ENCODE measurements around the gene IKZF4.
A peak's percentile ranks its signal among the peaks of the same experiment; 100 is the strongest.
"Not testable (repeated sequence)": the region's sequence is repeated elsewhere in the genome, so short reads cannot be mapped to it uniquely, and the experiment has no call there.

The IKZF4 gene

DNA sequence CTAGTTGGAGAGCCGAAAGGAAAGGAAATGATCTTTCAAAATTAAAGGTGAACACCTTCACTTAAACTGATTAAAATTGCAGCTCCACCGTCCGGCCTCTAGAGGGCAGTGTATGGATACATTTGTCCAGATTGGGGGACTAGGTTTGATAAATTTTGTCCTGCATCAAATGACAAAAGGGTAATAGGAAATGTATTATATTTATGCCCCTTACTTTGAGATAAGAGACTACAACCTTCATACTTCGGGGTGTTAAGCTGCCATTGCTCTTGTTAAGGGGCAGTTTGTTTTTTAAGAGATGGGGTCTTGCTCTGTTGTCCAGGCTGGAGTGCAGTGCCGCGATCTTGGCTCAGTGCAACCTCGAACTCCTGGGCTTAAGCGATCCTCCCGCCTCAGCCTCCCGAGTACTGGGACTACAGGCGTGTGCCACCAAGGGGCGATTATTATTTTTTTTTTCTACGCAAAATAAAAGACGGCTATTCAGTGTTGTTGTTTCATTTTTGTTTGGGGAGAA is 24.6 kb upstream of the IKZF4 start:
- Mint-ChIP-seq H3K9me3 (no peaks in the 10 kb centered on the region), H3K4me1 (peaks cover 26% of the 10 kb centered on the region), H3K27me3 (ENCODE audit: low read depth, poor library complexity) (no peaks in the 10 kb centered on the region), H3K27ac (peak overlapping the region; percentile 86), H3K36me3 (ENCODE audit: low read depth) (peaks cover 37% of the 10 kb centered on the region), H3K4me3 (peak overlapping the region; percentile 97)
- peak; percentile 61 for DNase-seq
- TF ChIP-seq, protein P1, sequence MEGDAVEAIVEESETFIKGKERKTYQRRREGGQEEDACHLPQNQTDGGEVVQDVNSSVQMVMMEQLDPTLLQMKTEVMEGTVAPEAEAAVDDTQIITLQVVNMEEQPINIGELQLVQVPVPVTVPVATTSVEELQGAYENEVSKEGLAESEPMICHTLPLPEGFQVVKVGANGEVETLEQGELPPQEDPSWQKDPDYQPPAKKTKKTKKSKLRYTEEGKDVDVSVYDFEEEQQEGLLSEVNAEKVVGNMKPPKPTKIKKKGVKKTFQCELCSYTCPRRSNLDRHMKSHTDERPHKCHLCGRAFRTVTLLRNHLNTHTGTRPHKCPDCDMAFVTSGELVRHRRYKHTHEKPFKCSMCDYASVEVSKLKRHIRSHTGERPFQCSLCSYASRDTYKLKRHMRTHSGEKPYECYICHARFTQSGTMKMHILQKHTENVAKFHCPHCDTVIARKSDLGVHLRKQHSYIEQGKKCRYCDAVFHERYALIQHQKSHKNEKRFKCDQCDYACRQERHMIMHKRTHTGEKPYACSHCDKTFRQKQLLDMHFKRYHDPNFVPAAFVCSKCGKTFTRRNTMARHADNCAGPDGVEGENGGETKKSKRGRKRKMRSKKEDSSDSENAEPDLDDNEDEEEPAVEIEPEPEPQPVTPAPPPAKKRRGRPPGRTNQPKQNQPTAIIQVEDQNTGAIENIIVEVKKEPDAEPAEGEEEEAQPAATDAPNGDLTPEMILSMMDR (IDR thresholded peaks at IDR 0.05): peak; percentile 74

GRCh38 chr12:55996715-55997534 is 23.9 kb upstream of the IKZF4 start, which contains the start of gene SUOX:
Gene SUOX (plus strand): TSS chr12:55997276. CDS start chr12:56002222, 4,946 bp downstream.
- Mint-ChIP-seq H3K27me3 (ENCODE audit: low read depth, poor library complexity) (no peaks in the 10 kb centered on the region), H3K27ac (peak within 1 kb of the TSS; percentile 93), H3K4me3 (peak within 1 kb of the TSS; percentile 97), H3K9me3 (no peaks in the 10 kb centered on the region), H3K36me3 (ENCODE audit: low read depth) (peaks cover 37% of the 10 kb centered on the region), H3K4me1 (peaks cover 26% of the 10 kb centered on the region)
- TF ChIP-seq, protein P1 (IDR thresholded peaks at IDR 0.05): no peak
- DNase-seq: peak; percentile 92

DNA sequence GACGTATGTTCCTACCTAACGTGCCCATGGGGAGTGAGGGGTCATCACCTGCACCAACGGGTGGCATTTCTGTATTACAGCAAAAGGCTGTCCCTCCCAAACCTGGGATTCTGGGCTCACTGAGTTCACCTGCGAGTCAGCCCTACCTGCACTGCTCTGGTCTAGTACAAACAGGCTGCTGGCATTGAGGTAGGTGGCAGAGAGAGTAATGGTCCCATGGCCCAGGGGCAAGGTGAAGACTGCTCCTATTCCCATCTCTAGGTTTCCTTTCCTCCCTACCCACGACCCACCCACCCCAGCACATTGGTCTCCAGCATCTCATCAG is 23.3 kb upstream of the IKZF4 start:
- H3K4me1 Mint-ChIP-seq: peaks cover 26% of the 10 kb centered on the region
- DNase-seq: no peak
- no peaks in the 10 kb centered on the region for H3K9me3 Mint-ChIP-seq
- H3K27ac Mint-ChIP-seq: peak overlapping the region; percentile 93
- TF ChIP-seq, protein P1 (IDR thresholded peaks at IDR 0.05): no peak
- H3K4me3 Mint-ChIP-seq: peak overlapping the region; percentile 97
- H3K27me3 Mint-ChIP-seq (ENCODE audit: low read depth, poor library complexity): no peaks in the 10 kb centered on the region
- H3K36me3 Mint-ChIP-seq (ENCODE audit: low read depth): peaks cover 36% of the 10 kb centered on the region

DNA sequence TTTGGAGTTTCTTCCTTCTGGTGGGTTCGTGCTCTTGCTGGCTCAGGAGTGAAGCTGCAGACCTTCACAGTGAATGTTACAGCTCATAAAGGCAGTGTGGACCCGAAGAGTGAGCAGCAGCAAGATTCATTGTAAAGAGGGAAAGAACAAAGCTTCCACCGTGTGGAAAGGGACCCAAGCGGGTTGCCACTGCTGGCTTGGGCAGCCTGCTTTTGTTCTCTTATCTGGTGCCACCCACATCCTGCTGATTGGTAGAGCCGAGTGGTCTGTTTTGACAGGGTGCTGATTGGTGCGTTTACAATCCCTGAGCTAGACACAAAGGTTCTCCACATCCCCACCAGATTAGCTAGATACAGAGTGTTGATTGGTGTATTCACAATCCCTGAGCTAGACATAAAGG is 21.3 kb upstream of the IKZF4 start:
- H3K27ac Mint-ChIP-seq: peak overlapping the region; percentile 51
- not testable (repeated sequence) for DNase-seq; H3K27me3 Mint-ChIP-seq (ENCODE audit: low read depth, poor library complexity); H3K9me3 Mint-ChIP-seq
- peaks cover 39% of the 10 kb centered on the region for H3K4me1 Mint-ChIP-seq
- peak overlapping the region; percentile 58 for H3K4me3 Mint-ChIP-seq
- peaks cover 40% of the 10 kb centered on the region for H3K36me3 Mint-ChIP-seq (ENCODE audit: low read depth)

- H3K36me3 Mint-ChIP-seq (ENCODE audit: low read depth): peaks cover 46% of the 10 kb centered on the region
- not testable (repeated sequence) for H3K4me3 Mint-ChIP-seq; H3K9me3 Mint-ChIP-seq; DNase-seq; H3K27me3 Mint-ChIP-seq (ENCODE audit: low read depth, poor library complexity); H3K27ac Mint-ChIP-seq
- peaks cover 39% of the 10 kb centered on the region for H3K4me1 Mint-ChIP-seq
Observed at GRCh38 chr12:55999999-56000540, 20.8 kb upstream of the IKZF4 start.

DNA sequence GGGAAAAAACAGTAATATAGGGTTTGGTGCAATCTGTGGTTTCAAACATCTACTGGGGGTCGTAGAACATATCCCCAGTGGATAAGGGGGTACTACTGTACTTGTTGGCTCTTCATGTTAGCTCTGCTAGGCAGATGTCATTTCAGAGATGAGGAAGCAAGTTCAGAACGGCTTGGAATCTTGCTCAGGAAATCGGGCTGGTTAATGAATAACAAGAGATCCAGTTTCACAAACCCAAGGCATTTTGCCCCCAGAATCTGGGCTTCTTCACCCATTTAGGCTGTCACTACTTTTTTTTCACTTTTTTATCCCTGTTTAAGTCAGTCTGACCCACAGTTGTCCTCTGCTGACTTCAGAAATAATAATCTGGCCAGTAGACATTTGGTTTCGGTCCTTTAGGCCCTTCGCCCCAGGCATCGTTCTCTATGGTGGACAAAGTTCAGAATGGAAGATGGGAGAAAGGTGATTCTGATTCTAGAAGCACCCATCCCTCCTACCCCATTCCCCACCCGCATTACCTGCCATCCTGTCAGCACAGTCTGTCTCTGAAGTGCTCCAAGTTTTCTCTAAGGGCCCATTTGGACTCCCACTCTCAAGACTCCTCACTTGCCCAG is 19.2 kb upstream of the IKZF4 start:
- peaks cover 45% of the 10 kb centered on the region for H3K4me1 Mint-ChIP-seq
- no peaks in the 10 kb centered on the region for H3K27me3 Mint-ChIP-seq (ENCODE audit: low read depth, poor library complexity)
- H3K4me3 Mint-ChIP-seq: no peak overlapping the region
- peak overlapping the region; percentile 40 for H3K27ac Mint-ChIP-seq
- TF ChIP-seq, protein P1 (IDR thresholded peaks at IDR 0.05): no peak
- no peak for DNase-seq
- peaks cover 56% of the 10 kb centered on the region for H3K36me3 Mint-ChIP-seq (ENCODE audit: low read depth)
- H3K9me3 Mint-ChIP-seq: no peaks in the 10 kb centered on the region

- H3K9me3 Mint-ChIP-seq; DNase-seq; H3K27me3 Mint-ChIP-seq (ENCODE audit: low read depth, poor library complexity); H3K4me3 Mint-ChIP-seq: not testable (repeated sequence)
- H3K27ac Mint-ChIP-seq: peak overlapping the region; percentile 66
- H3K4me1 Mint-ChIP-seq: peaks cover 48% of the 10 kb centered on the region
- peaks cover 60% of the 10 kb centered on the region for H3K36me3 Mint-ChIP-seq (ENCODE audit: low read depth)
Observed at GRCh38 chr12:56003376-56003775, 17.5 kb upstream of the IKZF4 start.
